MM.1S (cell line): ENCODE measurements around the gene MRTFA.

ENCODE experiments used
- DNase-seq: peaks from one replicate; pipeline ENCODE4 v3.0.0-alpha.2; 2015
- H2AFZ ChIP-seq: fragments of 300-600 bp; sonication (generic); 2 replicates; pipeline ENCODE4 v1.6.0; 2016; ENCODE audit warnings: antibody characterized with exemption, low read length
- H3F3A ChIP-seq: fragments of 300-600 bp; sonication (generic); 2 replicates; pipeline ENCODE4 v1.6.1; 2016; ENCODE audit warnings: mild to moderate bottlenecking, antibody characterized with exemption, low read length, moderate library complexity, mixed read lengths; ENCODE audit not compliant: insufficient read depth
- H3K27ac ChIP-seq: fragments of 300-600 bp; sonication (generic); 2 replicates; pipeline ENCODE4 v1.5.1; 2016; ENCODE audit warnings: mild to moderate bottlenecking, low read length
- H3K27me3 ChIP-seq: fragments of 300-600 bp; sonication (generic); replicated peaks from 2 replicates; pipeline ENCODE4 v1.6.0; 2016; ENCODE audit warnings: low read length; ENCODE audit not compliant: insufficient read depth
- H3K36me3 ChIP-seq: fragments of 300-600 bp; sonication (generic); replicated peaks from 2 replicates; pipeline ENCODE4 v1.6.1; 2016; ENCODE audit warnings: mild to moderate bottlenecking, low read length, mixed read lengths; ENCODE audit not compliant: insufficient read depth
- H3K4me1 ChIP-seq: fragments of 300-600 bp; sonication (generic); 2 replicates; pipeline ENCODE4 v1.6.1; 2016; ENCODE audit warnings: low read length, mixed read lengths
- H3K4me2 ChIP-seq: fragments of 300-600 bp; sonication (generic); 2 replicates; pipeline ENCODE4 v1.6.0; 2016; ENCODE audit warnings: low read depth, low read length
- H3K4me3 ChIP-seq: fragments of 300-600 bp; sonication (generic); 2 replicates; pipeline ENCODE4 v1.5.1; 2016; ENCODE audit warnings: low read length, mixed read lengths
- H3K79me2 ChIP-seq: fragments of 300-600 bp; sonication (generic); 2 replicates; pipeline ENCODE4 v1.6.1; 2016; ENCODE audit warnings: mixed run types, low read length, mixed read lengths
- H3K9ac ChIP-seq: fragments of 300-600 bp; sonication (generic); 2 replicates; pipeline ENCODE4 v1.6.1; 2016; ENCODE audit warnings: low read length, mixed read lengths
- H3K9me2 ChIP-seq: fragments of 300-600 bp; sonication (generic); replicated peaks from 2 replicates; pipeline ENCODE4 v1.6.1; 2016; ENCODE audit warnings: mild to moderate bottlenecking, low read length, mixed read lengths; ENCODE audit not compliant: insufficient read depth
- H3K9me3 ChIP-seq: fragments of 300-600 bp; sonication (generic); replicated peaks from 2 replicates; pipeline ENCODE4 v1.6.1; 2016; ENCODE audit warnings: mild to moderate bottlenecking, low read length, mixed read lengths; ENCODE audit not compliant: insufficient read depth
- H4K20me1 ChIP-seq: fragments of 300-600 bp; sonication (generic); 2 replicates; pipeline ENCODE4 v1.6.1; 2016; ENCODE audit warnings: mild to moderate bottlenecking, low read length, moderate library complexity, mixed read lengths; ENCODE audit not compliant: insufficient read depth
- CTCF ChIP-seq: fragments of 300-600 bp; sonication (generic); IDR thresholded peaks from 2 replicates; pipeline ENCODE4 v1.5.1; 2016; ENCODE audit warnings: antibody characterized with exemption, low read length, mixed read lengths
- EZH2 ChIP-seq: fragments of 300-600 bp; sonication (generic); optimal IDR thresholded peaks from 2 replicates; pipeline ENCODE3; 2017; ENCODE audit warnings: low read depth, mild to moderate bottlenecking, antibody characterized with exemption, low read length, mixed read lengths
- EZH2phosphoT487 ChIP-seq: fragments of 300-600 bp; sonication (generic); IDR thresholded peaks from 2 replicates; pipeline ENCODE4 v1.6.1; 2018; ENCODE audit warnings: antibody characterized with exemption, low read length

MRTFA gene

GRCh38 chr22:40482886-40483285 is 153.6 kb downstream of the MRTFA start:
- H3K79me2 ChIP-seq: 0 out of 2 replicates have a peak, but pooled peaks cover 11% of the 10 kb centered on the region
- no peak overlapping the region for H3K4me2 ChIP-seq
- TF ChIP-seq CTCF (no peak), EZH2phosphoT487 (no peak), EZH2 (no peak)
- DNase-seq: no peak
- H3K36me3 ChIP-seq: no peaks in the 10 kb centered on the region
- no peak overlapping the region for H2AFZ ChIP-seq
- no peak overlapping the region for H3K4me3 ChIP-seq
- no peaks in the 10 kb centered on the region for H3K9me3 ChIP-seq
- no peaks in the 10 kb centered on the region for H3F3A ChIP-seq
- H3K27ac ChIP-seq: no peak overlapping the region
- no peak overlapping the region for H3K9ac ChIP-seq
- H4K20me1 ChIP-seq: no peaks in the 10 kb centered on the region
- H3K9me2 ChIP-seq: no peaks in the 10 kb centered on the region
- no peaks in the 10 kb centered on the region for H3K27me3 ChIP-seq
- H3K4me1 ChIP-seq: no peaks in the 10 kb centered on the region

GRCh38 chr22:40482391-40482790 is 154.1 kb downstream of the MRTFA start:
- H3K4me1 ChIP-seq: no peaks in the 10 kb centered on the region
- no peak overlapping the region for H3K4me3 ChIP-seq
- TF ChIP-seq EZH2phosphoT487 (no peak), CTCF (no peak), EZH2 (no peak)
- 0 out of 2 replicates have a peak, but pooled peaks cover 9% of the 10 kb centered on the region for H3K79me2 ChIP-seq
- H3F3A ChIP-seq: no peaks in the 10 kb centered on the region
- H3K4me2 ChIP-seq: no peak overlapping the region
- no peak overlapping the region for H2AFZ ChIP-seq
- H3K9ac ChIP-seq: no peak overlapping the region
- H3K36me3 ChIP-seq: no peaks in the 10 kb centered on the region
- no peak for DNase-seq
- no peaks in the 10 kb centered on the region for H4K20me1 ChIP-seq
- H3K9me3 ChIP-seq: no peaks in the 10 kb centered on the region
- H3K9me2 ChIP-seq: no peaks in the 10 kb centered on the region
- H3K27ac ChIP-seq: no peak overlapping the region
- H3K27me3 ChIP-seq: no peaks in the 10 kb centered on the region

DNA sequence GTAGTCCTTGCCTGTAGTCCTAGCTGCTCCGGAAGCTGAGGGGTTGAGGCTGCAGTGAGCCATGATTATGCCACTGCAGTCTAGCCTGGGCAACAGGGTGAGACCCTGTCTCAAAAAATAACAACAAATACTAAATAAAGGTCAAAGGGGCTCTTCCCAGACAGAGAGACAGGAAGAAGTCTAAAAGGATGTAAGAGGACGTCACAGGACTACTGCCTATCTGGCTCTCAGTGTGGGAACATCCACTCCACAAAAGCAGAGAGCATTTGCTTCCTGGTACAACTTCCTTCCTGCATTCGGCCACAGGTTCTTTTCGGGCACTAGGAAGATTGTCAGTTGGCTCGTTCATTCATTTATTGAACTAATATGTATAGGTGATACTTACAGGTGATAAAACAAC is 155.5 kb downstream of the MRTFA start:
- Histone ChIP-seq H3K9me2 (no peaks in the 10 kb centered on the region), H3F3A (no peaks in the 10 kb centered on the region), H2AFZ (no peak overlapping the region), H3K9me3 (no peaks in the 10 kb centered on the region), H3K27ac (no peak overlapping the region), H3K9ac (no peak overlapping the region), H3K27me3 (no peaks in the 10 kb centered on the region), H4K20me1 (no peaks in the 10 kb centered on the region), H3K4me3 (no peak overlapping the region), H3K4me2 (no peak overlapping the region), H3K36me3 (no peaks in the 10 kb centered on the region), H3K4me1 (no peaks in the 10 kb centered on the region), H3K79me2 (0 out of 2 replicates have a peak, but pooled peaks cover 6% of the 10 kb centered on the region)
- TF ChIP-seq EZH2 (no peak), EZH2phosphoT487 (no peak), CTCF (no peak)
- DNase-seq: no peak
